ENCODE data around the gene ADARB1. TPM values are rescaled to one million over a fixed set of nuclear protein-coding genes. Genes with fewer than 3 reads are reported as not detected.

ADARB1 gene
- total RNA-seq, 1 experiment from 2014 or later = 7.9 TPM

DNA sequence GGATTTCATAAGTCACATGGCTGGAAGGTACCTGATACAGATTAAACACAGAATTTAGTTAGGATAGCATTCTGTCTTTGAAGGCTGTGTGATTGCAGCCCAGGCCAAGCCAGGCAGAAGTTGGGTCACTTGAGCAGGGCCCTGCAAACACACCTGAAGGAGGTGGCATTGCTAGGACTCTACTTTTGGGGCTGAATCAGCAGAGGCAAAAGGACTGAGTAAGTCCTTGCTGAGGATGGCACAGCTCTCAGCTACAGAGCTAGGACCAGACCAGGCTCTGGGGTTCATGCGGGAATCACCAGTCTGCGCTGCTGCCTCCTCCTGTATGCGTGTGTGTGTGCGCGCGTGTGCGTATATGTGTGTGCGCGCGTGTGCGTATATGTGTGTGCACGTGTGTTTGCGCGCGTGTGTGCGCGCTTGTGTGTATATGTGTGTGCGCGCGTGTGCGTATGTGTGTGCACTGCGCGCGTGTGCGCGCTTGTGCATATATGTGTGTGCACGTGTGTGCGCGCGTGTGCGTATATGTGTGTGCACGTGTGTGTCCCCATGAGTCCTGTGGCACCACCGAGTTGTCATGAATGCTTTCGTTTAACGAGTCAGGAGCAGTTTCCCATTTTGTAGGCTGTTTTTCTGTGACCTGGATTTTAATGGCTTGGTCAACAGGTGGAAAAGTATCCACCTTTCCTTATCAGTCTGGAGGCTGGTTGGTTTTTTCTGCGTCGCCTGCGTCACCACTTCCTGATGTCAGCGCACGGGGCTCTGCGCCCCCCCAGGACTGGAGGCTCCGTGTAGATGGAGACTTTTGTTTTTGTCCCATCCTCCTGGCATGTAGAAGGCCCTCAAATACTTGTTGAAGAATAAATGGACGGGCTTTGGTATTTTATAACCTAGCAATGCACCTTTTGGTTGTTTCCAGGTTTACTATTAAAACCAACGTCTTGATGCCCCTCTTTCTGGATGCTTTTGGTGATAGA lies 34.7 kb downstream of the ADARB1 start:
- Histone ChIP-seq H3K36me3 (peaks cover 5% of the 10 kb centered on the region; the same call in 1 of the 2 replicates), H3K9me3 (replicated peaks) (no peaks in the 10 kb centered on the region), H3K4me3 (no peak overlapping the region), H3K27me3 (replicated peaks) (no peaks in the 10 kb centered on the region), H3K4me1 (replicated peaks) (peaks cover 47% of the 10 kb centered on the region), H3K27ac (0 out of 2 replicates have a peak overlapping the region, but pooled peaks have one; percentile 30)
- DNase-seq (ENCODE audit: low read depth in 1 of 2, low spot score in 2 of 2) = no peak

DNA sequence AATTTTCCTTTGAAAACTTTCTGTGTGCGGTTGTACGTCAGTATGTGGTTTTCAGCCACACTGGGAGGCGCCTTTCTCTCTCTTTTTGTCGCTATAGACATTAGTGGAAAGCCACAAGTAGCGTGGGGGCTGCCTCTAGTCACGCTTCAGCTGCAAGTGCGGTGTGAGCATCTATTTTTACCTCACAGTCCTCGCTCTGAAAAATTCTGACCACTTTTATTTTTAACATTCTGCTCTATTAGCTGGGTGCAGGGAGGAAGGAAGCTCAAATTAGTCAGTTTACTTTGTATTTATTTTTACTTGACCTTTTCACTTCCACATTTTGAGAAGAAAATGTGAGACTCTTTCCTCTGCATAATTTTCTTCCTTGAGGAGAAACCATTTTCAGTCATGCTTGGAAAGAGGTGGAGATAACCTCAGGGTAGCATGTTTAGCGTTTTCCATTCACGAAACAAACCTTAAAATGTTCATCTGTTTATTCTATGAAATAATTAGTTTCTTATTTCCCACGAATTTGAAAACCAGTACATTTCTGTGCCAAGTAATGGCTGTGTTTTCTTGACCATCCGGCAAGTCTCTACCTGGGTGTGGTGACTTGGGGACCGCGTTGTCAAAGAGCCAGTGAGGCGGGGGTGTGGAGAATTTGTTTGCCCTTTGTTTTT lies 35.6 kb downstream of the ADARB1 start:
- DNase-seq (ENCODE audit: low read depth in 1 of 2, low spot score in 2 of 2) = peak in 1 of 2 experiments; percentile 58
- Histone ChIP-seq H3K4me1 (replicated peaks) (peaks cover 38% of the 10 kb centered on the region), H3K4me3 (no peak overlapping the region), H3K27me3 (replicated peaks) (no peaks in the 10 kb centered on the region), H3K36me3 (peaks cover 6% of the 10 kb centered on the region; the same call in 1 of the 2 replicates), H3K9me3 (replicated peaks) (no peaks in the 10 kb centered on the region), H3K27ac (0 out of 2 replicates have a peak overlapping the region, but pooled peaks have one; percentile 30)

DNA sequence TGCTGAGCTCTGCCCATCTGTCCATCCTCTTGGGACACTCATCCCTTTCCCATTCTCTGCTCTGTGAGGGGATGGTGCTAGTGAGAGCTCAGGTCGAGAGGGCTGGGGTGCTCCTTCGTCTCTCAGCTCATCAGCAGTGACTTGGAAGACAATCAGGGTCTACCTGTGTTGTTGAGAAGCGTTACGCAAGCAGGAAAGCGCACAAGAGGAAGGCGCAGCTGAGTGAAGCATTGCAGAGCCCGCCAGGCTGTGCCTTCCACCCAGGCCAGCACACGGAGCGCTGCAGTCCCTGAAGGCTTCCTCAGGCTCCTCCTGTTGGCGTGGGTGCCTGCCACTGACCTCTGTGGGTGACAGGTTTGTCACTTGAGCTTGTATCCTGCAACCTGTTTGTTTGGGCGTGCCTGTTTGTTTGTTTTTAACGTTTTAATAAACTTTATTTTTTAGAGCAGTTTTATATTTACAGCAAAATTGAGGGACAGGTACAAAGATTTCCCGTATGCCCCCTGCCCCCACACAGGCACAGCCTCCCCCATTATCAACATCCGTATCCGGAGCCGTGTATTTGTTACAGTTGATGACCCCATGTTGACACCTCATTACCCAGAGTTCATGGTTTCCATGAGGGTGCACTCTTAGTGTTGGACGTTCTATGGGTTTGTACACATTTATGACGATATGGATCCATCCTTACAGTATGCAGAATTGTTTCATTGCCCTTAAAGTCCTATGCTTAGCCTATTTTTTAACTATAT lies 36.7 kb downstream of the ADARB1 start:
- Histone ChIP-seq H3K4me1 (replicated peaks) (peaks cover 28% of the 10 kb centered on the region), H3K36me3 (peaks cover 6% of the 10 kb centered on the region; the same call in 1 of the 2 replicates), H3K27ac (no peak overlapping the region), H3K4me3 (no peak overlapping the region), H3K27me3 (replicated peaks) (no peaks in the 10 kb centered on the region), H3K9me3 (replicated peaks) (no peaks in the 10 kb centered on the region)
- no peak for DNase-seq (ENCODE audit: low read depth in 1 of 2, low spot score in 2 of 2)

- Histone ChIP-seq H3K36me3 (peaks cover 6% of the 10 kb centered on the region; the same call in 1 of the 2 replicates), H3K4me3 (no peak overlapping the region), H3K27me3 (replicated peaks) (no peaks in the 10 kb centered on the region), H3K4me1 (replicated peaks) (peaks cover 21% of the 10 kb centered on the region), H3K27ac (no peak overlapping the region), H3K9me3 (replicated peaks) (no peaks in the 10 kb centered on the region)
- no peak for DNase-seq (ENCODE audit: low read depth in 1 of 2, low spot score in 2 of 2)
Measured at GRCh38 chr21:45111703-45112102, 37.3 kb downstream of the ADARB1 start.

GRCh38 chr21:45112371-45112770 lies 38.0 kb downstream of the ADARB1 start:
- DNase-seq (ENCODE audit: low read depth in 1 of 2, low spot score in 2 of 2) = no peak
- H3K27me3 ChIP-seq (replicated peaks) = no peaks in the 10 kb centered on the region
- H3K4me1 ChIP-seq (replicated peaks) = peaks cover 21% of the 10 kb centered on the region
- H3K4me3 ChIP-seq = no peak overlapping the region
- peaks cover 6% of the 10 kb centered on the region; the same call in 1 of the 2 replicates for H3K36me3 ChIP-seq
- no peaks in the 10 kb centered on the region for H3K9me3 ChIP-seq (replicated peaks)
- H3K27ac ChIP-seq = no peak overlapping the region

GRCh38 chr21:45113543-45113942 lies 39.2 kb downstream of the ADARB1 start:
- no peaks in the 10 kb centered on the region for H3K9me3 ChIP-seq (replicated peaks)
- no peak for DNase-seq (ENCODE audit: low read depth in 1 of 2, low spot score in 2 of 2)
- no peaks in the 10 kb centered on the region for H3K27me3 ChIP-seq (replicated peaks)
- H3K4me1 ChIP-seq (replicated peaks) = peaks cover 21% of the 10 kb centered on the region
- no peak overlapping the region for H3K4me3 ChIP-seq
- no peak overlapping the region for H3K27ac ChIP-seq
- peaks cover 6% of the 10 kb centered on the region; the same call in 1 of the 2 replicates for H3K36me3 ChIP-seq

DNA sequence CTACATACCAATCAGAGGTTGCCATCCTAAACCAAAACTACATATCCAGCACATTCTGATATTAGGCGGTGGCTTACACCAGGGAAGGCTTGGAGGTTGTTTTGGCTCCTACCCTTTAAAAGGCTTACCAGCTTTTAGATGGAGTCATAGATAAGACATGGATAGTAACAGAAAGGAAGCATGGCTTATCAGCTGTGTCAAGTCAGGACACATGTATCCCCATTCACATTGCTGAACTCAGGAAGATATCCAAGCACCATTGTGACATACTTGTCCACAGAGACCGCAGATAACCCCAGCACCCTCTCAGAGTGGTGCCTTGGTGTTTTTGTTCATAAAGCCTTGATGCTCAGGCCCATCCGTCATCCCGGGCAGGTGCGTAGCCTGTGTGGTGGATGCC lies 39.7 kb downstream of the ADARB1 start:
- no peak overlapping the region for H3K27ac ChIP-seq
- no peak for DNase-seq (ENCODE audit: low read depth in 1 of 2, low spot score in 2 of 2)
- no peaks in the 10 kb centered on the region for H3K9me3 ChIP-seq (replicated peaks)
- H3K4me1 ChIP-seq (replicated peaks) = peaks cover 18% of the 10 kb centered on the region
- peaks cover 6% of the 10 kb centered on the region; the same call in 1 of the 2 replicates for H3K36me3 ChIP-seq
- H3K4me3 ChIP-seq = no peak overlapping the region
- H3K27me3 ChIP-seq (replicated peaks) = no peaks in the 10 kb centered on the region

DNA sequence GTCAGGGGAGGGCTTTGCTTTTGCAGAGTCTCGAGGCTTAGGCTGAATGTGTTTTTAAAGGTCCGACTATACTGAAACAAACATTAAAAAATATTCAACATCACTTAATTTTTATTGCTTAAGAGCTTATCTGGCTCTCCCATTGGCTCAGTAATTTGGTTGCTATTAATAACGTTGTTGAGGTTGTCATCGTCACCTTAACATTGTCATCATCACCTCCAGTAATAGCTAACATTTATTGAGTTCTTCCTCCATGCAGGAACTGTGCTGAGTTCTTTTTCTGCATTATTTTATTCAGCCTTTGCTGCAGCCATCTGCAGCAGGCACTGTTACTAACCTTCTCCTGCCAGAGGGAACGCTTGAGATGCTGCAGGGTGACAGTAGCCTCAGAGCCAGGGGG lies 40.1 kb downstream of the ADARB1 start:
- Histone ChIP-seq H3K27ac (no peak overlapping the region), H3K9me3 (replicated peaks) (no peaks in the 10 kb centered on the region), H3K27me3 (replicated peaks) (no peaks in the 10 kb centered on the region), H3K36me3 (peaks cover 6% of the 10 kb centered on the region; the same call in 1 of the 2 replicates), H3K4me1 (replicated peaks) (peaks cover 14% of the 10 kb centered on the region), H3K4me3 (no peak overlapping the region)
- no peak for DNase-seq (ENCODE audit: low read depth in 1 of 2, low spot score in 2 of 2)

GRCh38 chr21:45115141-45115540 lies 40.8 kb downstream of the ADARB1 start:
- DNase-seq (ENCODE audit: low read depth in 1 of 2, low spot score in 2 of 2) = no peak
- Histone ChIP-seq H3K36me3 (peaks cover 6% of the 10 kb centered on the region; the same call in 1 of the 2 replicates), H3K4me3 (no peak overlapping the region), H3K9me3 (replicated peaks) (no peaks in the 10 kb centered on the region), H3K4me1 (replicated peaks) (peaks cover 8% of the 10 kb centered on the region), H3K27ac (no peak overlapping the region), H3K27me3 (replicated peaks) (no peaks in the 10 kb centered on the region)

DNA sequence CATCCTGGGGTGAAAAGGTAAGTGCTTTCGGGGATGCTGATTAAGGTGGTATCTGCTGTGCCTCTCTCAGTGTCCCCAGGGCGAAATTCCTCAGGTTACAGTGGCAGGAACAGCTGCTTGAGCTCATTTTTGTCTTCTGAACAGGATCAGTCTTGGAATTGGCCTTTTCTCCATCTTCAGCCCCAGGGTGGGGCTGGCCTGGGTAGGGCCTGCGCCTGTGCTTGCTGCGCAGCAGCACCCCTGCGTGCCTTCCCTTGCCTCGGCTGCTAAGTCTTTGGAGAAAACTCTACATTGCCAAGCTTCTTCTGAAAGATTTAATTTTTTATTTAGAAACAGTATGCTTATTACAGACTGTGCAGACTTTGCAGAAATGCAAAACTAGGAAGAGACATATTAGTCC lies 41.7 kb downstream of the ADARB1 start:
- H3K9me3 ChIP-seq (replicated peaks) = no peaks in the 10 kb centered on the region
- no peak overlapping the region for H3K27ac ChIP-seq
- peaks cover 6% of the 10 kb centered on the region; the same call in 1 of the 2 replicates for H3K36me3 ChIP-seq
- no peak for DNase-seq (ENCODE audit: low read depth in 1 of 2, low spot score in 2 of 2)
- no peak overlapping the region for H3K4me3 ChIP-seq
- no peaks in the 10 kb centered on the region for H3K27me3 ChIP-seq (replicated peaks)
- no peaks in the 10 kb centered on the region for H3K4me1 ChIP-seq (replicated peaks)

DNA sequence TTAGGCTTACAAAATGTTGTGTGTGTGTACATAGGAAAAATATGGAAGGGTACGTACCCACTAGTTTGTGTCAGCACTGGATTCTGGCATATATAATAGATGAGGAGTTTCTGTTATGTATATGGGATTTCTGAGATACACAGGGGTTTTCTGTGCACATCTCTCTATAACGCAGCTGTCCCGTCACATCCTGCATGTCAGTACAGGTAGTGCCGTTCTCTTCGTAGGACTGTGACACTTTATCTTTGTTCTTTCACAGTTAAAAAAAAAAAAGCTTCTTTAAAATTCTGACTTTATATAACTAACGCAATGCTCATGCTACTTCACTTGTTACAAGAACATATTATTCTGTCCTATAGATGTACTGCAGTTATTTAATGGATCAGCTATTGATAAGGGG lies 42.9 kb downstream of the ADARB1 start:
- Histone ChIP-seq H3K27ac (no peak overlapping the region), H3K4me1 (replicated peaks) (no peaks in the 10 kb centered on the region), H3K9me3 (replicated peaks) (no peaks in the 10 kb centered on the region), H3K36me3 (peaks cover 6% of the 10 kb centered on the region; the same call in 1 of the 2 replicates), H3K27me3 (replicated peaks) (no peaks in the 10 kb centered on the region), H3K4me3 (no peak overlapping the region)
- no peak for DNase-seq (ENCODE audit: low read depth in 1 of 2, low spot score in 2 of 2)

DNA sequence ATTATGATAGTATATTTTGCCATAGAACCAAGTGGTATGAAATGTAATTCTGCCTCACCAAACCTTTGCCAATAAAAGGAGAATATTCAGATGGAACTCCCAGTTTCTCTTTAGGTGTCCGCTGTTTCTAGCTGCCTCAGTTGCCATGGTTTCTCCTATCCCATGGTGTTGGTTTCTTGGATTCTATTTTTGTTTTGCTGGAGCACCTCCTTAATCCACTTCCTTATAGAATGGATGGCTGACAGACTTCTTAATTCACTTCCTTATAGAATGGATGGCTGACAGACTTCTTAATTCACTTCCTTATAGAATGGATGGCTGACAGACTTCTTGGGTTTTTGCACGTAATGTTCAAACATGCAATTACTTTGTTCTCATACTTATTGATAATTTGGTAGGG lies 43.7 kb downstream of the ADARB1 start:
- no peak for DNase-seq (ENCODE audit: low read depth in 1 of 2, low spot score in 2 of 2)
- H3K27ac ChIP-seq = no peak overlapping the region
- no peaks in the 10 kb centered on the region for H3K9me3 ChIP-seq (replicated peaks)
- H3K27me3 ChIP-seq (replicated peaks) = no peaks in the 10 kb centered on the region
- no peak overlapping the region for H3K4me3 ChIP-seq
- no peaks in the 10 kb centered on the region for H3K4me1 ChIP-seq (replicated peaks)
- H3K36me3 ChIP-seq = peaks cover 6% of the 10 kb centered on the region; the same call in 1 of the 2 replicates

GRCh38 chr21:45119812-45120211 lies 45.4 kb downstream of the ADARB1 start:
- Histone ChIP-seq H3K4me3 (no peak overlapping the region), H3K36me3 (no peaks in the 10 kb centered on the region), H3K4me1 (replicated peaks) (no peaks in the 10 kb centered on the region), H3K9me3 (replicated peaks) (no peaks in the 10 kb centered on the region), H3K27ac (no peak overlapping the region), H3K27me3 (replicated peaks) (no peaks in the 10 kb centered on the region)
- no peak for DNase-seq (ENCODE audit: low read depth in 1 of 2, low spot score in 2 of 2)
